G401.6 (cell line): ENCODE data around the gene RNF123.
A peak's percentile ranks its signal among the peaks of the same experiment; 100 is the strongest.
"Not testable (repeated sequence)": the region's sequence is repeated elsewhere in the genome, so short reads cannot be mapped to it uniquely, and the experiment has no call there.

Experiments used
- FAIRE-seq: peaks from 2 replicates; lab custom pipeline; 2012; peaks lifted over from hg19 to GRCh38; lab: Jason Lieb, UNC

Gene RNF123

GRCh38 chr3:49721596-49721895, 32.2 kb downstream of the RNF123 start:
- no peak for FAIRE-seq

- FAIRE-seq, result no peak
Measured at GRCh38 chr3:49721896-49722781, 32.8 kb downstream of the RNF123 start.

- FAIRE-seq, result no peak
Measured at GRCh38 chr3:49722896-49723295, 33.5 kb downstream of the RNF123 start.

GRCh38 chr3:49723296-49723627, 33.9 kb downstream of the RNF123 start:
- no peak for FAIRE-seq

GRCh38 chr3:49723628-49724551, 34.5 kb downstream of the RNF123 start, which contains the start of gene GMPPB:
Gene GMPPB, minus strand, starts transcription at chr3:49723951. Its CDS starts 225 bp downstream, at chr3:49723726.
- peak; percentile 88 for FAIRE-seq

- no peak for FAIRE-seq
Measured at GRCh38 chr3:49724586-49724985, 35.2 kb downstream of the RNF123 start.

- FAIRE-seq, result no peak
Measured at GRCh38 chr3:49725906-49726681, 36.7 kb downstream of the RNF123 start.

GRCh38 chr3:49727154-49727923, 38.0 kb downstream of the RNF123 start:
- no peak for FAIRE-seq

GRCh38 chr3:49727924-49728361, 38.6 kb downstream of the RNF123 start:
- no peak for FAIRE-seq

GRCh38 chr3:49729966-49730609, 40.7 kb downstream of the RNF123 start:
- FAIRE-seq, result no peak

GRCh38 chr3:49732597-49732996, 43.2 kb downstream of the RNF123 start:
- FAIRE-seq, result no peak

- FAIRE-seq, result no peak
Measured at GRCh38 chr3:49733551-49733950, 44.2 kb downstream of the RNF123 start.

- no peak for FAIRE-seq
Measured at GRCh38 chr3:49734752-49735151, 45.4 kb downstream of the RNF123 start.

- FAIRE-seq, result no peak
Measured at GRCh38 chr3:49738067-49738713, 48.8 kb downstream of the RNF123 start.

- FAIRE-seq, result no peak
Measured at GRCh38 chr3:49740427-49740826, 51.1 kb downstream of the RNF123 start.

GRCh38 chr3:49745986-49746385, 56.6 kb downstream of the RNF123 start:
- no peak for FAIRE-seq

- FAIRE-seq, result no peak
Measured at GRCh38 chr3:49747792-49748480, 58.6 kb downstream of the RNF123 start.

- not testable (repeated sequence) for FAIRE-seq
Measured at GRCh38 chr3:49748874-49749273, 59.5 kb downstream of the RNF123 start.

GRCh38 chr3:49750056-49750455, 60.7 kb downstream of the RNF123 start:
- FAIRE-seq, result no peak

GRCh38 chr3:49751501-49751900, 62.1 kb downstream of the RNF123 start:
- FAIRE-seq, result no peak
